NCI-H2196 treated with DMSO at 0.1 percent for 48 hours (cell line): ENCODE measurements around the gene PIP4K2C.
"Not testable (repeated sequence)": the region's sequence is repeated elsewhere in the genome, so short reads cannot be mapped to it uniquely, and the experiment has no call there.

Experiments used
- DNase-seq: peaks from one replicate; lab custom pipeline; 2025; ENCODE audit not compliant: unreplicated experiment; lab: John Stamatoyannopoulos, UW

PIP4K2C gene

DNA sequence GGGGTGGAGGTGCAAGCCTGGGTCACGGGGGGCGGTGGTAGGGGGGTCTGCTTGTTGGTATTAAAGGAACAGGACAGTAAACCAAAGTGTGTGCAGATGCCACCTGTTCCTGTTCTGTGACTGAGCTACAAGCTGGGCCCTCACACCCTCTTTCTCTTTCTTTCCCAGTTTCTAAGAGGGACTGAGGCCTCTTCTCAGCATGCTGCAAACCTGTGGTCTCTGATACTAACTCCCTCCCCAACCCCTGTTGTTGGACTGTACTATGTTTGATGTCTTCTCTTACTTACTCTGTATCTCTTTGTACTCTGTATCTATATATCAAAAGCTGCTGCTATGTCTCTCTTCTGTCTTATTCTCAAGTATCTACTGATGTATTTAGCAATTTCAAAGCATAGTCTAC lies 6.9 kb upstream of the PIP4K2C start:
- DNase-seq = no peak

DNA sequence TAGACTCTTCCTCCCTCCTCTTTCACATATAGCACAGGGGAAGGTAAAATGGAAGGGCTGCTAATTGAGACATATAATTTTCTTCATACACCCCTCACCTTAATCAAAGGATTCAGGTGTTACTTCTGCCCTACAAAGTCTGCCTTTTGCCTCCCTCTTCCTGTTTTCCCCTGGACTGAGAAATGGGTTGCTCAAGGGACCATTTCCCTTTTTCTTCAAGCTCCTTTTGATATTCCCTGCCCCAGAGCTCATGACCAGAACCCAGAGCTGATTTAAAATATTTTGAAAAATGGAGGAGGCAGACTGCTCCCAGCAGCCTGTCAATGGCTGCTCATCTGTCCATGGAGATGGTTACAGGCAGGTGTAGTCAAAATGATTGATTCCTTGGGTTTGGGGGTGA lies 6.3 kb upstream of the PIP4K2C start:
- DNase-seq = no peak

DNA sequence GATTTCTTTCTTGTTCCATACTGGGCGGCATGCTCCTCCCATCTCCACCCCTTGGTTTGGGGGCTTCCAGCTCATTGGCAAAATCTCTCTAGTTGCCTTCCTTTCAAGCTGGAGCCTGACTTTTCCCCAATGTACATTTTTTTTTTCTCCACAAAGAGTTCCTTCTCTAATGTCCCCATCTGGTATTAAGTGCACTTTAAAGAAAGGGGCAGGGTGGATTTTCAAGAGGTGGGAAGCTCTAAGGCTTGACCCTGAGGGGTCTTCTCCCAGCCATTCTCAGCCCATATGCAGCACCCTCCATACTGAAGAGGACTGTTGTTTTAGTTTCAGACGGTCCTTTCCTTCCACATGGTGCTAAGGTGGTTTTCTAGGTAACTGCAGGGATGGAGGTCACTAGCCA lies 5.8 kb upstream of the PIP4K2C start:
- DNase-seq = no peak

DNA sequence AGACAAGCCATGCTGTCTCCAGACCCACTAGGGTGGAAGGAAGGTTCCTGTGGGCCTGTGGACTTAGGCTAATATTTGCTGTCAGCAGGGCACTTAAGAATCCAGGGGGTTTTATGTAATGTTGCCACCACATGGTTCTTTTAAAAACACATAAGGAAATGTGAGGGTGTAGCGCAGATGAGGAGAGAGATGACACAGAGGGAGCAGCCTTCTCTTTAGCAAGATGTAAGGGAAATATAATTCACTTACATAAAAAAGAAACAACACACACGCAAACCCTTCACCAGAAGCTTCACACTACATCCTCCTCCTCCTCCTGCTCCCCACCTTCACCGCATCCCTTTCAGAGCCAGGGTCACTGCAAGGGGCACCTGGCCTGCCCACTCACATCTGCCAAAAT lies 4.9 kb upstream of the PIP4K2C start:
- DNase-seq = no peak

DNA sequence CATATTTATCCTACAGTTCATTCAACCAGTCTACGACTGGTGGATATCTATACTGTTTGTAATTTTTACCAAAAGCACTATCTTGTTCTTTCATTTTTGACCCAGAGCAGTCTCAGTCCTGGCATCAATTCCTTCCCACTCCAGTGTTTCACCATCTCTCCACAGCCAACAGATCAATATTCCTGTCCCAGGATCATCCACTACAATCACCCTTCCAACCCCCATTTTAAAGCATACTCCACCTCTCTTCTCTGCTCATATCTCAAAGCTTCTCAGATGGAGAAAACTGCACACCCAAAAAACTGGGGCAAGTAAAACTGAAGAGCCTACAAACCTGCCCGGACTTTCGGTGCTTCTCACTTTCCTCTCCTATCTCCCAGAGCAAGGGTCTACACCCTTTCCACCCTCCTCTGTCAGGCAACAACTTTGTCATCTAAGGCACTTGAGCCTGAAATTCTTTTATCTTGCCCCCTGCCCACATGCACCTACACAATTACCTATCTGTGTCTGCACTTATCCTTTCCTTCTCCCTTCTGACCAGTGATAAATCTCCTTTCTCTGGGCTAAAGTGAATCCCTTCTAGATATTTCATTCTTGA lies 4.1 kb upstream of the PIP4K2C start:
- DNase-seq = no peak

DNA sequence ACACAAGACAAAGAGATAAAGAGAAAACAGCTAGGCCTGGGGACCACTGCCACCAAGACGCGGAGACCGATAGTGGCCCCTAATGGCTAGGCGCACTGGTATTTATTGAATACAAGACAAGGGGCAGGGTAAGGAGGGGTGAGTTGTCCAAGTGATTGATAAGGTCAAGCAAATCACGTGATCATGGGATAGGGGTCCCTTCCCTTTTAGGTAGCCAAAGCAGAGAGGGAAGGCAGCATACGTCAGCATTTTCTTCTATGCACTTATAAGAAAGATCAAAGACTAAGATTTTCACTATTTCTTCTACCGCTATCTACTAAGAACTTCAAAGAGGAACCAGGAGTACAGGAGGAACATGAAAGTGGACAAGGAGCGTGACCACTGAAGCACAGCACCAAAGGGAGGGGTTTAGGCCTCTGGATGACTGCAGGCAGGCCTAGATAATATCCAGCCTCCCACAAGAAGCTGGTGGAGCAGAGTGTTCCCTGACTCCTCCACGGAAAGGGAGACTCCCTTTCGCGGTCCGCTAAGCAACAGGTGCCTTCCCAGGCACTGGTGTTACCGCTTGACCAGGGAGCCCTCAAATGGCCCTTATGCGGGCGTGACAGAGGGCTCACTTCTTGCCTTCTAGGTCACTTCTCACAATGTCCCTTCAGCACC lies 1.9 kb upstream of the PIP4K2C start:
- DNase-seq = not testable (repeated sequence)

DNA sequence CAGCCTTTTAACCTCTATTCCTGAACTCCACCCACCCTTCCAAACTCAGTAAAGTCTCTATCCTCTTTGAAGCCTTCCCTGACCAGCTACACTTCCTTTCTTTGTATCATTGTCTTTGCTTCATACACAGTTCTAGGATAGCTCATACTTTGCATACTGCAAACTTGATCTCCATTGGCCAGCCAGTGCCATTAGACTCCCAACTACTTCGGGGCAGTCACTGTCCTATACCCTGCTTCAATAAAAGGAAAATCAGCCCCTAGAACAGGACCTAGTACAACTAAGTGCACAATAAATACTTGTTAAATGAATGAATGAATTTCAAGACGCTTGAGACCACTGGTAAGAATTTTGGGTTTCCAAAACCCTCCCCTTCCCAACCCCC lies 521 bp upstream of the PIP4K2C start:
- no peak for DNase-seq

DNA sequence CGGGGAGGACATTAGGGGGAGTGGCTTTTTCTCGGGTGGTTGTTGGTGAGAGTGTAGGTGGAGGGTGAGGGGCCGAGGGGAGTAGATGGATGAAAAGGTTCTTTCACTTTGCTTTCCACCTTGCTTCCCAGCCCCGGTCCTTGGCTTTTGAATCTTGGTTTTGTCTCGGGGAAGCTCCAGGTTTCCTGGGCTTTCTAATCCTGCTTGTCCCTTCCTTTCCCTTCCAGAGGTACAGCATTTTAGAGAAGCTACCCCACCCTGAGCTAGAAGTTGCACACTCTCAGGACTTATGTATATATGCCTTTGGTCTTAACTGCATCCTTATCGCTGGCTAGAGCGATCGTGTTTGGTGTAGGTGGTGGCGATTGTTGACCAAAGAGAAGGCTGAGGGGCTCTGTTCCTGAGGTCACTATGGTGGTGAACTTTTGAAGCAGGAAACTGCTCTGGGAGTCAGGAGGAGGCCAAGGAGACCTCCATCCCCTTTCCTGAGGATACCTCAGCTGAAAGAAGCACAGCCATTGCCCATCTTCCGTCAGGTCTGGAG lies 862 bp downstream of the PIP4K2C start:
- no peak for DNase-seq

DNA sequence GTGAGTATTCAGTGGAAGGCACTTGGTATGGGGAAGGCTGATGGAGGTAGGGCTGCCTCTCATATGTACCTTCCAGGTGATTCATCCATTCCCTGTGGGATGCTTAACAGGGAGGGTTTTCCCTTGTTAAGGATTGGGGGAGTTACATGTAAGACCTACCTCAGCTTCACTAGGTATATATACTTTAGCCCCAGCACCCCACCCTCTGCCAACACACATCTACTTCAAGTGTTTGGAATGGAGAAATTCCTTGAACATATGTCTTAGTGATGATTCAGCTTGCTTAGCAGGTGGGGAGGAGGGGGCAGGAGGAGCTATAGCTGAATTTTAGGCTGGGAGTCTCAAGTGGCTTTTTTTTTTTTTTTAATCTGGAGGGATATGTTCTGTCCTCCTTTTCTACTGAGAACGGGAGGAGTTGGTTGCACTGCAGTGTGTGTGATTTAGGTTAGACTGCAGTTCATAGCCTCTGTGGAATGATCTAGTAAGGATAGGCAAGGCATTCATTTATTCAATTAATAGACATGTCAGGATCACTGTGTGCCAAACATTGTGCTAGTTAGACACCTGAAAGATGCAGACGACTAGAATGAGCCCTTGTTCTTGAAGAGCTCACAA lies 1.7 kb downstream of the PIP4K2C start:
- no peak for DNase-seq

DNA sequence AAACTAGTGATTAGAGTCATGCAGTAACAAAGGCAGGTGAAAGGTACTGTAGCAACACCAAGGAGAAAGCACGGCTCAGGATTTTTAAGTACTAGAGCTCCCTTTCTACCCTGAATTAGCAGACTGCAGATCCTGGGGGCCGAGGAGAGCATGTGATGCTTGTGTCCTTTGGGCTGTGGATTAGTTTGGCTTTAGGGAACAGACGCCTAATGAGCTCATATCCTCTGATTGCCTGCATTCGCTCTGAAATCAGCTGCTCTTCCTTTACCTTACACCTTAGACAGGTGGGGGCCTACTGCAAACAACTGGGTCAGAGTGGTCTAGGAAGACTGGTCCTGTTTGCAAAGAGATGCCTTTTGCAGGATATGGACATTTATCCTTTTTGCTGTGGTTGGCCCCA lies 2.2 kb downstream of the PIP4K2C start:
- no peak for DNase-seq

DNA sequence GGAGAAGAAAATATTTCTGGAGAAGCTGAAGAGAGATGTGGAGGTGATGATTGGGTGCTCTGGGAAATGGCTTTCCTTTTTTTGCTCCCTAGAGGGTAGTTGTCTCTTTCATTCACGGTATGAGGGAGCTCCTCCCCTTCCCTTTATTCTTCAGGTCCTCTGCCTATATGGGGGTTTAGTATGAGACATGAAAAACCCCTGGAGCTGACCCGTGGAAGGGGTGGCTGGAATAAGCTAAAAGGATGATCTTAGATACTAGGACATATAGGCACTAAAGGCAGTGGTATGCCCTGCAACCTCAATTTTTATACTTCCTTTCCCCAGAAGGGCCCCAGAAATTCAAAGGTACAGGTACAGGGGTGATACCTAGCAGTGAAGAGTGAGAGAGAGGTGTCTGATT lies 9.4 kb downstream of the PIP4K2C start:
- DNase-seq = no peak

DNA sequence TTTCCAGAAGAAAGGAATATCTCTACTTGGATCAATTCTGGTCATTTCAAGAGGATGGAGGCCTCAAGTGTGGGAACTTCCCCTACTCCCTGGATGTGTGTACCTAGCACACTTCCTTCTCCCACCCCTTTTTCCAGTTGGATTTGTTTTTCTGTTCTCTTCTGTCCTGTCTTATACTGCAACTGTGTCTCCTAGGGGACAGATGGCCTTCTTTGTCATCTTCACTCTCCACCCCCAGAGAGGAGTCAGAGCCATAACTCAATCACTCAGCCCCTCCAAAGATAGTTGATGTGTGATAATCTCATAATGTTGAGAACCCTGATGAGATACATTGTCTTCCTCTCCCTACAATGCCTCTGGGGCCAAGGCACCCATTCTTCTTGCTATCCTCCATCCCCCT lies 11.6 kb downstream of the PIP4K2C start:
- DNase-seq = no peak

DNA sequence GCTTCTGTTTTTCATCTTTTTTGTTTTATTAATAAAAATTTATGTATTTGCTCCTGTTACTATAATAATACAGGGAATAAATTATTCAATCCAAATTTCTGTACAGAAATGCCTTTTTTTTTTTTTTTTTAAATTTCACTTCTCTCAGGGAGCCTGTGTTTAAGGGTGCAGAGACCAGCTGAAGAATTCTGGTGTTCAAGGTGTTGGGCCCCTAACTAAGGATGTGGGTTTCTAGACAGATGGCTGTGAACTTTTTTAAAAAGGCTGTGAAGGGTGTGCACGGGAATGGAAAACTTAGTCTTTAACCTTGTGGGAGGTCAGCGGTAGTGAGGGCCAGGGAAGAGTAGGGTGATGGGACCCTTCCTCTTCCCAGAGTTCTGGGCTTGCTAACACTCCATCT lies 12.3 kb downstream of the PIP4K2C start:
- DNase-seq = no peak

DNA sequence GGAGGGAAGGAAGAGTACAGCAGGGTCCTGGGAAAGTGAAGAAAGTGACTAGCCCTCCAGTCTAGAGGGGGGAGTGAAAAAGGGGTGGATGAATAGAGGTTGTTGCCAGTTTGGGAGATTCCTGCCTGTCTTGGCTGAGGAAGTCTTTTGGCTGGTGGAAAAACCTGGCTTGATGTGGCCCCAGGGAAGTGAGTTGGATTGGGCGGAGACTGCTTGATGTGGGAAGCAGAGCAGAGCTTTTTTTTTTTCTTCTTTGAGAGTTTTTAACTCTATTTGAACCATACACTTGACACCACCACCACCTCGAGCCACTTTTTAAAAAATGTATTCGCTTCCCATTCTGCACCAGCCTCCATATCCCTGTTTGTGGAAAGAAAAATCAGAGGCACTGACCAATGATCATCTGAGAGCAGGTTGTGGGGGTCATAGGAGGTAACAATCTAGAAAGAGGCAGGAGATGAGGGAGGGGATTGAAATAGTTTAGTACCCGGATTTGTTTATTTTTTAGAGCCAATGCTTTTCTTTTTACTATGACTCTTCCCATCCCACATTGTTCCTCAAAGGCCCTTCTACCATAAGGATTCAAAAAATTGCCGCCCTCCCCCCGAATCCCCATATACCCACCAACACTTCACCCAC lies 12.9 kb downstream of the PIP4K2C start:
- no peak for DNase-seq

DNA sequence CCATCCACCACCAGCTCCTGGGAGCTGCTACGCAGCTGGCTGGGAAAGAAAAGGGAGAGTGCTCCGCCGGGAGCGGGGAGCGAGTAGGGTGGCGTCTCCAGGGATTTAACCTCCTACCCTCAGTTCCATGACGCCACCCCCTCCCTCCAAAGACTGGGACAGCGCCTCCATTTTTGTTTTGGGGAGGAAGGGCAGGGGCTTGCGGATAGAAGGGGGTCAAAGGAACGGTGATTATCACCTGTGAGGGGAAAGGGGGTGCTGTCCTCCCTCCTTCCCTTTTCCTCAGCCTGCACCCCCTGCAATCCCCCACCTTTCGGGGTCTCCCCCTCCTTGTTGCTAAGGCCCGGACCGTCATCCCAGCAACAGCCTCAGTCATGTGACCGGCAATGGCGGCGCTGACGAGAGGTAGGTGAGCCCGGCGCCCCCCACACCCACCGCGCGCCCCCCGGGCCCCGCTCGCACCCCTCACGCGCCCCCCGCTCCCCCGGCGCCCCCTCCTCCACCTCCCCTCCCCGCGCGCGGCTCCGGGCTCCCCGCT lies 13.5 kb downstream of the PIP4K2C start, which contains the start of gene DTX3:
DTX3 (plus strand) TSS at position 371 of the 538 bp plus-strand sequence. CDS start 1,694 bp downstream, outside the sequence.
- DNase-seq = no peak

DNA sequence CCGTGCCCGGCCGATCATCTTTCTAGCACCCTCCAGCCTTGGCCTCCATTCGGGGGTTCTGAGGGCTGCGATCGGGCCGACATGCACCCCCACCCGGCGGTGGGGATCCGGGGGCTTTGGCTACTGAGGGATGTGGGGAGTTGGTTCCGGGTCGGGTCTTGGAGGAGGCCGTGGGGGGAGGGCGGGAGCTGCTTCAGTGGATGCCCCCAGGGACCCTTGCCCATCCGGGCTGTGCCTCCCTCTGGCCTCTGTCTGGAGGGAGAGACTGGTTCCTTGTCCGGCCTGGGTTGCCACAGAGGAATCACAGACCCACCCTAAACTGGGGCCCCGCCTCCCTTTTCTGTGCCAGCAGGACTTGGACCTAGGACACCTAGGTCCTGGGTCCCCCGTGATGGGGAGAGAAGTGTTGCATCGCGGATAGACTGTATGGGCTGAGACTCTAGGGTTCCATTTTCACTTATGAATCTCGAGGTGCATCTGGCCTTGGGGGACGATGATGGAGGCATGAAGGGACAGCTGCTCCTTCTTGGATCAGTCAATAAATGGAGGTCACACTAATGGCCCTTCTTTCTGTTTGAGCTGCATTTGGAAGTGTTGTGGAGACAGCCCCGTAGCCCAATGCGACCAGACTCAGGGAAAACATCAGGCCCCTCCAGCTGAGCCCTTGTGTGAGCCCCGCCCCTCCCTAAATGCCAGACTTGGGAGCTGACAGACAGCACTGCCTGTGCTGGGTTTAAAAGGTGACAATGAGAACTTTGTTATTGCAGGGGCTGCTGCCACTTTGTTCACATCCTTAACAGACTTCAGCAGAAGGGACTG lies 14.2 kb downstream of the PIP4K2C start:
- DNase-seq = no peak

DNA sequence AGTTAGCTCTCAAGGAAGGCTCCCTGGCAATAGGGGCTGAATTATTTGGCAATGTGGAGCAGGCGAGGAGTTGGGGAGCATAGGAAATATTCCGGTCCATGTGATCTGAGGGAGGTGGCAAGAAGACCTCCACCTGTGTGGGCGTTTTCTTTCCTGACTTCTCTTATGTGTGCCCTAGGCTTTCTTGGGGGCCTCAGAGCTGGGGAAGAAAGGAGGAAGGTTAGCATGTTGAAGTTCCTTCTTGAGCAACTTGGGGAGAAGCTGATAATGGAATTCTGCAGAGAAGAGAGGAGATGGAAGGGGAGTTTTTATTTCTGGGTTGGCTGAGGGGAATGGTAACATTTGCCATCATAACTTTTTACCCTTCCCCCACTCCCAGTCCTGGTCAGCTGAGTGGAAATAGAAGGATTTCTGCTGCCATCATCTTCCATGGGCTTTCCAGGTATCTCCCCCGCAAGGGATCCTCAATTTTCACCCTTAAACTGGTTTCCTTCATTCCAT lies 14.9 kb downstream of the PIP4K2C start:
- no peak for DNase-seq

DNA sequence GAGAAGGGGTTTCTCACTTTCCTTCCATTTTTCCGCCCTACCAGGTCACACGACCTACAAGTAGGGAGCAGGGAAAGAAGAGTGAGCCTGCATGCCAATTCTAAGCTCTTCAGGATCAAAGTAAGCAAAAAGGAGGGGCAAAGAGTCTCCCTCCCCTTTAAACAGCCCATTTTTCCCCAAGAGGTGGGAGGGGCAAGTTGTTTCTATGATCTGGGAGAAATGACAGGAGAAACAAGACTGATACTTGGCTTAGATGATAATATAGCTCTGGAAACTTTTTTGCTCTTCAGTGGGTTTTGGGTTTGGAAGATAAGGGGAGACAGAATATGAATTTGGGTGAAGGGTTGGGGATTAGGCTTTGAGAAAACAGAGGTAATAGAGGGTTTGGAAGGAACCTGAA lies 15.4 kb downstream of the PIP4K2C start:
- DNase-seq = no peak

DNA sequence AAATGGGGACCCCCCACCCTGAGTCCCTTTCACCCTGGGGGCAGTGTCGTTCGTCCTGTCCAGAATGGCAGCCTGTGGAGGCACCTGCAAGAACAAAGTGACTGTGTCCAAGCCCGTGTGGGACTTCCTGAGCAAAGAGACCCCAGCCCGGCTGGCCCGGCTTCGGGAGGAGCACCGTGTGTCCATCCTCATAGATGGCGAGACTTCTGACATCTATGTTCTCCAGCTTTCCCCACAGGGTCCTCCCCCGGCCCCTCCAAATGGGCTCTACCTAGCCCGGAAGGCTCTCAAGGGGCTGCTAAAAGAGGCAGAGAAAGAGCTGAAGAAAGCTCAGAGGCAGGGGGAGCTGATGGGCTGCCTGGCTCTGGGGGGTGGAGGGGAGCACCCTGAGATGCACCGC lies 15.8 kb downstream of the PIP4K2C start:
- no peak for DNase-seq

DNA sequence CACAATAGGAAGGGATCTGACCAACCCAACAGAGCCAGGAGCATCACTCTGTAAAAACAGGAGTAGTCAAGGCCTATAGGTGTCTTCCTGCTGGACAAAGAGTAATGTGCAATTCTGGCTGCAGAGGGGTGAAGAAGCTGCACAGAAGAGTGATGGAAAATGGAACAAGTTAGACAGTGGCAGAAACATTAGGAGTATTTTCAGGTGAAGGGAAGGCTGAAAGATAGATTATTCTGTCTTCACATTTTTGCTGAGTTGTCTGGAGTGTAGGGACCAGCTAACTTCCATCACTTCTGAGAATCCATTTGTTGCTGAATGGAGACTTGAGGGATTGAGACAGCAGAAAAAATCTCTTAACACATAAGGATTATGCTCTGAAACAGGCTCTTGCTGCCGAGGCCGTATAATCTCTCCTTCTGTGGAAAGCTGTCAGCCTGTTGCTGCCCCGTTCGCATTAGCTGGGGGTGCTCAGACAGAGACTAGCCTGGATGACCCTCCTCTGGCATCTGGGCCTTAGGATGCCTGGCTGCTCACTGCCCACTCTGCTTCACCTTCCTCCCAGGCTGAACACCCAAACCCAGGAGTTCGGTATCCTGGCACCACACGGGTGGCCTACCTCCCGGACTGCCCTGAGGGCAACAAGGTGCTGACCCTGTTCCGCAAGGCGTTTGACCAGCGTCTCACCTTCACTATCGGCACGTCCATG lies 17.1 kb downstream of the PIP4K2C start:
- no peak for DNase-seq
